IPS-18c (cell line): ENCODE measurements around the gene CTCFL.

ENCODE experiments used
- H3K4me3 ChIP-seq: 2 replicates; pipeline ENCODE4 v1.7.0; 2013; ENCODE audit warnings: low read depth, mild to moderate bottlenecking, low read length, moderate library complexity; ENCODE audit not compliant: insufficient read depth
- H3K9me3 ChIP-seq: one replicate; pipeline ENCODE4 v1.6.1; 2013; ENCODE audit warnings: mild to moderate bottlenecking, low read length, moderate library complexity; ENCODE audit not compliant: control insufficient read depth, insufficient read depth

Gene CTCFL

GRCh38 chr20:57468523-57469417 lies 56.2 kb downstream of the CTCFL start:
- no peaks in the 10 kb centered on the region for H3K9me3 ChIP-seq
- H3K4me3 ChIP-seq, result no peak overlapping the region; the same call in 1 of the 2 replicates

DNA sequence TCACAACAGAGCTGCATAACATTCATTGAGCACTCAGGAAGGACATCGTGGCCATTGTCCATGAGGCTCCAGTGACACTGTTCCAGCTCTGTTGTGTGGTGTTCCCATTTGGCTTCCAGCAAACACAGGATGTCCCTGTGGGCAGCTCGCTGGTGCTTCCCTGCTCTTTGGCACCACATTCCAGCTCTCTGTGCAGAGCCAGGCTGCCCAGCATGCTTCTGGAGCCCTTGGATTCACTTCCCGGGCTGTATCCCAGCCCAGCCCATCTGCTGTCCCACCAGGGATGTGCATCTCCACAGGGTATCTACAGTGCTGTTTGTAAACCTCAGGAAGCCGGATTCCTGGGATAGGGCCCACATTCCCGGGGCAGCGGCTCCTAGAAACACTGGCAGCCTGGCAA lies 57.2 kb downstream of the CTCFL start:
- H3K4me3 ChIP-seq, result no peak overlapping the region
- no peaks in the 10 kb centered on the region for H3K9me3 ChIP-seq

- no peak overlapping the region for H3K4me3 ChIP-seq
- no peaks in the 10 kb centered on the region for H3K9me3 ChIP-seq
Measured at GRCh38 chr20:57465943-57466342, 59.0 kb downstream of the CTCFL start.

- Histone ChIP-seq H3K4me3 (no peak overlapping the region), H3K9me3 (no peaks in the 10 kb centered on the region)
Measured at GRCh38 chr20:57465486-57465885, 59.5 kb downstream of the CTCFL start.

- H3K9me3 ChIP-seq, result no peaks in the 10 kb centered on the region
- H3K4me3 ChIP-seq, result no peak overlapping the region
Measured at GRCh38 chr20:57464642-57465211, 60.2 kb downstream of the CTCFL start.

- Histone ChIP-seq H3K9me3 (peaks cover 2% of the 10 kb centered on the region), H3K4me3 (no peak overlapping the region)
Measured at GRCh38 chr20:57462781-57463180, 62.2 kb downstream of the CTCFL start.

DNA sequence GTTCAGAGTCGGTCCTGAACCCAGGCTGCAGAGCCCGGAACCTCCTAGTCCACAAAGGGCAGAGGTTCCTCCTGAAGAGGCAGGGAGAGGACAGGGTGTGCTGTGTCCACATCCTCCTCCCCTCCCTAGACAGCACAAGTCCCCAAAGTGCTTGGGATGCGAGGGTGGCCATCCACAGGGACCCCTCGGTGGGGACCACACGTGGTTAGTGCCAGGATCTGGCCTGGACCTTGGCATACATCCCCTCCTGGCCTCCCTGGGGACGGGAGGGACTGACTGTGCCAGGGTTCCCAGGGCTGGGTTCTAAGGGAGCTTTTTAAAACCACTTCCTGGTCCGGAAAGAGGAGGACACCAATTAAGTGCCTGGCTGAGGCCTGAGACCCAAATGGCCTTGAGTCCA lies 63.2 kb downstream of the CTCFL start:
- H3K9me3 ChIP-seq, result peaks cover 2% of the 10 kb centered on the region
- H3K4me3 ChIP-seq, result no peak overlapping the region

DNA sequence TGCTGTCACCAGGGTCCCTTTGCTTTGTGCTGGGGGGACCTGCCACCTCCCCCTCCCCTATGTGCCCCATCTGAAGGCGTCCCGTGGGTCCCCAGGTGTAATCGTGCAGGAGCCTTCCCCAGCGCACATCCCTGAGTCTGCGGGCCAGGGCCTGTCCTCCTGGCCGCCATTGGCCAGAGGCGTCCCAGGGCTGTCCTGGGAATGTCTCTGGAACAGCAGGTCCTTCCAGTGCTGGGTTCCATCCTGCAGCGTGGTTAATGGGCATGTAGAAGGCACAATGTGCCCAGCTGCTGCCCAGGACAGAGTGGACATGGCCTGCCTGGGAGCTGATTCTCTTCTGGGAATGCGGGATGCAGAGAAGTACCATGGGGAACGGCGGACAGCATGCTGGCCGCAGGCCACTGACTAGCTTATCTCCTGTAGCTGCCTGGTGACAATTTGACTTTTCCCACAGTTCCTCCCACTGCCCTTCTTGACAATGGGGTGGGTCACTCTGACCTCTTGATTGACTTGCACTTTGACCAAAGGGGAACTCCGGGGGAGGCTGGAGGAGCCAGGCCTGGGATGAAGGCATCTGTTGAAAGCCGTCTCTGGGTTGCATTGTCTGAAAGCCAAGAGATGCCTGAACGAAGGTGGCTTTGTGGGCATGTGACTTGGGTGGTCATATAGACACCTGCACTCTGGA lies 64.0 kb downstream of the CTCFL start:
- Histone ChIP-seq H3K9me3 (peaks cover 2% of the 10 kb centered on the region), H3K4me3 (no peak overlapping the region)

DNA sequence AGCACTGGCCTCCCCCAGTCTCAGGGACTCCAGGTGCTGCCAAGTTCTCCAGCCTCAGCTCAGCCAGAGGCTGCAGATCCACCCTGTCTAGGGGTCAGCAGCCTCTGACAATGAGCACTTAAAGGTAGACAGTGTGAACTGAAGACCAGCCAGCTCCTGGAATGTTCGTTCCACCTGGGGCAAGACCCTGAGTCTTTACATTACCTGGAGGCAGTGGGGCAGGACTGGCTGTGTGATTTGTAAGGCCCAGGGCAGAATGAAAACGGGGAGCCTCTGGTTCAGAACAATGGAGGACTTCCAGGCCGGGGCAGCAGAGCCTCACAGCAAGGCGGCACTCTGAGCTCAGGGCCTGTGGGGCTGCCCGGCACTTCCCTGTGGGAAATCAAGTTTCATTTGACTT lies 65.0 kb downstream of the CTCFL start:
- Histone ChIP-seq H3K4me3 (no peak overlapping the region), H3K9me3 (peaks cover 2% of the 10 kb centered on the region)

DNA sequence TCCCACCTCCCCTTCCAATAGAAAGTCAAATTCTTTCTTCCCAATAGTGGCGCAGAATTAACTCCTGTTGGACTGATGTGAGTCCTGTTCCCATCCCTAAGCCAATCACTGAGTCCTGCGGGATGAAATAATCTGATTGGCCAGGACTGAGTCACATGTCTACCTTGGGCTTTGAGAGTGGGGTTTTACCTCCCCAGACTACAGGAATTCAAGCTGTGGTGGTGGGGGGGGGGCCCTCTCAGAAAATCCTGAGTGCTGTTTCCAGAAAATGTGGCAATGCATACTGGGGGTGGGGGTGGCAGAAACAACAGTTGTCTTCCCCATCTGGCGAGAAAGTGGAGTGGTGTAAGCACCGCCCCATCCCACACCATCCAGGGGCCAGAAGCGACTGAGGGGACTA lies 65.7 kb downstream of the CTCFL start:
- Histone ChIP-seq H3K9me3 (peaks cover 4% of the 10 kb centered on the region), H3K4me3 (no peak overlapping the region)

DNA sequence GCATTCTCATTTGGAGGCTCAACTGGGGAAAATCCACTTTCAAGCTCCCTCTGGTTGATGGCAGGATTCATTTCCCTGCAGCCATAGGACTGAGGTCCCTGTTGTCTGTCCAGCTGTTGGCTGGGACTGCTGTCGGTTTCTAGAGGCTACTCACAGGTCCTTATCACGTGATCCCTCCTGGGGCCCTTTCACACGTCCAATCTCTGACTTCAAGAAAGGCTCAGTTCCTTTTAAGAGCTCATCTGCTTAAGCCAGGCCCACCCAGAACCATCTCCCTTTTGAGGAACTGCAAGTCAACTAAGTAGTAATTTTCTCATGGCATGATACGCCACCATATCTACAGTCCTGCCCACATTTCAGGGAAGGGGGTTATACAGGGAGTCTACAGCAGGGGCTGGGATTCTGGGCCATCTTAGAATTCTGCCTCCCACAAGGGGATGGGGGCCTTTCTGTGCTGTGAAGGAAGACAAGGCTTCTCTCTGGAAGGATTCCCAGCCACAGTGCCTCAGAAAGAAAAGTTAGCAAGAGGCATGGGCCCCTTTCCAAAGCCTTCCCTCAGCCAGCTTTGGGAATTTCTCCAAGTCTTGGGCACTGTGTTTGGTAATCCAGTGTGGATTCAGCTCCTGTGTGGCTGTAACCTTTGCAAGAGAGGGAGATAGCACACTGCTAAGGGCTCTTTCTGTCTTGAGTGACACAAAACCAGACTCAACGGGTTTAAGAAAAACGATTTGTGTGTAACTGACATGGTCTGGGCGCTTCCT lies 66.4 kb downstream of the CTCFL start:
- Histone ChIP-seq H3K9me3 (peaks cover 4% of the 10 kb centered on the region), H3K4me3 (no peak overlapping the region)

DNA sequence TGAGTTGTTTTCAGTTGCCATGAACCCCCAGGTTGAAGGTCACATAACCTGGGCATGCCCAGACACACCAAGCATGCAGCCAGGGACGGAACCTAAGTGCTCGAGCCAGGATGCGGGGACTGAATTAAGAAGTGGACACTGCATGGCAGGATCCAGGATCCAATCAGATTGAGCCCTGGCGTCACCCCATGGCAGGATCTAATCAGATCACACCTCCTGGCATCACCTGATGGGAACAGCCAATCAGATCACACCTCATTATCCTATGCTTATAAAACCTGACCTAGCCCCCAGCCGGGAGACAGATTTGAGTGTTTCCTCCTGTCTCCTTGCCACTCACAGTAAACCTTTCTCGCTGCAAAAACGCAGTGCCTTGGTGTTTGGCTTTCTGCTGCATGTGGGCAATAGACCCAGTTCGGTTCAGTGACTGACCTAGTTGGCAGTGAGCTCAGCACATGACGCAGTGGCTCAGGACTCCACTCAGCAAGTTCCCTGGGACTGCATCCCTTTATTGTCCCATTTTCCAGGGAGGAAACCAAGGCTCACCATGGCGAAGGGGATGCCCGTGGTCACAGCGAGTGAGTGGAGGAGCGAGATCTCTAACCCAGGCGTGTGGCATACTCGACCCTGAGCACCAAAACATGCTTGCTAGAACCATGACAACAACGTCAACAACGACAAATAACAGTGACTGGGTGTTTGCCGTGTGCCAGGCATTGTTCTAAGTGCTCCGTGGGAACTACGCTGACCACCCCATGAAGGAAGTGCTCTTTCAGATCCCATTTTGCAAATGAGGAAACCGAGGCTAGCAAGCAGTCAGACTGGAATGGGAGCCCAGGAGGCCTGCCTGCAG lies 67.5 kb downstream of the CTCFL start:
- peaks cover 4% of the 10 kb centered on the region for H3K9me3 ChIP-seq
- peak overlapping the region; percentile 15; the same call in 1 of the 2 replicates for H3K4me3 ChIP-seq

DNA sequence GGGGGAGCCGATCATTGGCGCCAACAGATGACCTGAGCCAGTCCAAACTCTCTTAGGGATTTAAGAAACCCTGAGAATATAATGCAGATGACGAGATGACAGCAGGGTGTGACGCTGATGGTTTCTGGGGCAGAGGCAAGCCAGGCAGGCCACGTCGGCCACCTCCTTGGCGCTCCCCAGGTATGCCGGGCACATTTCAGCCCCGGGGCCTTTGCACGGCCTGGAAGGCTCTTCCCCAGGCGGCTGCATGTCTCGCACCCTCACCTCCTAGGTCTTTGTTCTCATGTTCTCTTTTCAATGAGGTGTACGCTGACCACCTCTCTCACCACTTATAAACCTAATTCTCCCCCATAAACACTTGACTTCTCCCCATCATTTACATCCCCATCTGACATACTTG lies 68.8 kb downstream of the CTCFL start:
- H3K9me3 ChIP-seq, result peaks cover 4% of the 10 kb centered on the region
- no peak overlapping the region for H3K4me3 ChIP-seq

GRCh38 chr20:57455386-57455785 lies 69.6 kb downstream of the CTCFL start:
- H3K9me3 ChIP-seq, result peaks cover 4% of the 10 kb centered on the region
- no peak overlapping the region for H3K4me3 ChIP-seq

DNA sequence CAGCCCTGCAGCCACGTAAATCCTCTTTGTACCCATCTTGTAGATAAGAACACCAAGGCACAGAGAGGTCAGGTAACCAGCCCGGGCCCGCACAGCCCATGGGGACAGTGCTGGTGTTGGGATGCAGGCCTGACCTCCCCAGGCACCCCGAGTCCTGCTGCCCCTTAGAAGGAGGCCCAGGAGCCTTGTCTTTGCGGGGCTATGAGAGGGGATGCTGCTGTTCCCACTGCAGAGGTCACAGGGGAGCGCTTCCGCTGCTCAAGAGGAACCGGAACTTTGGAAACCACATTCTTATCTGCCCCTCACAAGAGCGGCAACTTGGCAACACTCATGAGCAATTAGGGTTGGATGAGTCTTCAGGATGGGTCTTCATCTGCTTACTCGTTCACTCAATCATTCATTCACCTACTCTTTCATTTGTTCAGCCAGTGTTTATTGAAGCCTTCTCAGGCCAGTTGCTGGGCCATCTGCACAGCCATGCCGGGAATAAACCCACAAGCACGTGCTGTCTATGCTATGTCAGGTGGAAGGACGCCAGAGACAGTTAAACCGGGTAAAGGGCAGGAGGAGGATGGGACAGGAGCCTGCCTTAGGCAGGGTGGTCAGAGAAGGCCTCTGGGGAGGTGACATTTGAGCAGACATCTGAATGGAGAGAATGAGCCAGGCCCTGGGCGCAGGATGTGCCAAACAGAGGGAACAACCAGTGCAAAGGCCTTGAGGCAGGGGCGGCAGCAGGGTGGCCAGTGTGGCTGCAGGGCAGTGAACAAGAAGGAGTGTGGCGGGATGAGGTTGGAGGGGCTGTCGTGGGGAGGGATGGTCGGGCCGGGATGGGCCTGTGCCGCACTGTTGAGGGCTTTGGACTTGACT lies 72.9 kb downstream of the CTCFL start:
- H3K4me3 ChIP-seq, result no peak overlapping the region

GRCh38 chr20:57451431-57451794 lies 73.5 kb downstream of the CTCFL start:
- no peak overlapping the region for H3K4me3 ChIP-seq
- peaks cover 2% of the 10 kb centered on the region for H3K9me3 ChIP-seq

More for the DNA sequence above, 72.9 kb downstream of the CTCFL start:
- H3K9me3 ChIP-seq, result peaks cover 2% of the 10 kb centered on the region
